Type B pancreatic cell (in vitro differentiated cells): Measurements from ENCODE around the gene FAM204A. TPM values are rescaled to one million over a fixed set of nuclear protein-coding genes. Genes with fewer than 3 reads are reported as not detected.

Source experiments
- DNase-seq: peaks from one replicate; pipeline ENCODE4 v3.0.0; 2021; ENCODE audit warnings: mixed read lengths; ENCODE audit not compliant: unreplicated experiment; ENCODE audit errors: extremely low spot score
- H3K27ac Mint-ChIP-seq: 2 replicates; pipeline ENCODE4 v1.8.0; 2021; ENCODE audit warnings: mild to moderate bottlenecking, mixed read lengths
- H3K27me3 Mint-ChIP-seq: 2 replicates; pipeline ENCODE4 v1.8.0; 2021; ENCODE audit warnings: mixed read lengths
- H3K36me3 Mint-ChIP-seq: 2 replicates; pipeline ENCODE4 v1.8.0; 2021; ENCODE audit warnings: mixed read lengths
- H3K4me1 Mint-ChIP-seq: one replicate; pipeline ENCODE4 v1.8.0; 2021; ENCODE audit warnings: mixed read lengths; ENCODE audit not compliant: unreplicated experiment
- H3K4me3 Mint-ChIP-seq: 2 replicates; pipeline ENCODE4 v1.8.0; 2021; ENCODE audit warnings: mild to moderate bottlenecking, mixed read lengths
- H3K9me3 Mint-ChIP-seq: 2 replicates; pipeline ENCODE4 v1.8.0; 2021; ENCODE audit warnings: mixed read lengths
- total RNA-seq: library from RNA; stranded (reverse); gene quantifications from 2 replicates; pipeline ENCODE4 v1.2.1, GENCODE V29; 2021; ENCODE audit warnings: low replicate concordance
- TF ChIP-seq, protein P1 (sequence below): fragments of 200-600 bp; sonication (generic); conservative IDR thresholded peaks from 2 replicates; pipeline ENCODE4 v1.5.0; 2021; ENCODE audit warnings: antibody characterized with exemption, mild to moderate bottlenecking

The FAM204A gene
- total RNA-seq, 1 donor from 2014 or later: 58.0 TPM

DNA sequence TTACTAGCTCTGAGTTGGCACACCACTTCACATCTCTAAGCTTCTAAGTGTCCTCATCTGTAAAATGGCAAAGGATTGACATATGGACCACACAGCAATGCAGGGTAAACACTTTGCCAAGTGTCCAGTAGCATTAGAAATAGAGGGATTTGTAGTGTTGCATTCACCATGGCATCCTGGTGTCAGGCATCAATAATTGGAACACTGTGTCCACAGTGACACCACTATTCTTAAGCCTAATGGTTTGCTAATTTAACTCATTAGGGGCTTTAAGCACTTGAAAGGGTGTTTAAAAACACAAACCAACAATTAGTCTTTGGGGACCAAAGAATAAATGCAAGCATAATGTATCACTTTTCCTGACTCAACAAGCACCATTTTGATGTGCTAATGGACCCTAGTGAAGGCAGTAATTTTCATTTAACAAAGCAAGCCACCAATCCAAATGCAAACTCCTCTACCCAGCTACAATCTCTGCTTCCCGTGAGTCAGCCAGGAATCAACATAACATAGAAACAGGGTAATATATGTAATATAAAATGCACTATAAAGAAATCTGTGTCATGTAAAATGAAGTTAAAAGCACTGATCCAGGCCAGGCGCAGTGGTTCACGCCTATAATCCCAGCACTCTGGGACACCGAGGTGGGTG is 75.9 kb downstream of the FAM204A start:
- Mint-ChIP-seq H3K4me1 (no peaks in the 10 kb centered on the region), H3K36me3 (no peaks in the 10 kb centered on the region), H3K4me3 (no peak overlapping the region), H3K27me3 (peaks cover 83% of the 10 kb centered on the region), H3K27ac (no peak overlapping the region), H3K9me3 (no peaks in the 10 kb centered on the region)
- no peak for DNase-seq
- TF ChIP-seq, protein P1, sequence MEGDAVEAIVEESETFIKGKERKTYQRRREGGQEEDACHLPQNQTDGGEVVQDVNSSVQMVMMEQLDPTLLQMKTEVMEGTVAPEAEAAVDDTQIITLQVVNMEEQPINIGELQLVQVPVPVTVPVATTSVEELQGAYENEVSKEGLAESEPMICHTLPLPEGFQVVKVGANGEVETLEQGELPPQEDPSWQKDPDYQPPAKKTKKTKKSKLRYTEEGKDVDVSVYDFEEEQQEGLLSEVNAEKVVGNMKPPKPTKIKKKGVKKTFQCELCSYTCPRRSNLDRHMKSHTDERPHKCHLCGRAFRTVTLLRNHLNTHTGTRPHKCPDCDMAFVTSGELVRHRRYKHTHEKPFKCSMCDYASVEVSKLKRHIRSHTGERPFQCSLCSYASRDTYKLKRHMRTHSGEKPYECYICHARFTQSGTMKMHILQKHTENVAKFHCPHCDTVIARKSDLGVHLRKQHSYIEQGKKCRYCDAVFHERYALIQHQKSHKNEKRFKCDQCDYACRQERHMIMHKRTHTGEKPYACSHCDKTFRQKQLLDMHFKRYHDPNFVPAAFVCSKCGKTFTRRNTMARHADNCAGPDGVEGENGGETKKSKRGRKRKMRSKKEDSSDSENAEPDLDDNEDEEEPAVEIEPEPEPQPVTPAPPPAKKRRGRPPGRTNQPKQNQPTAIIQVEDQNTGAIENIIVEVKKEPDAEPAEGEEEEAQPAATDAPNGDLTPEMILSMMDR: no peak

DNA sequence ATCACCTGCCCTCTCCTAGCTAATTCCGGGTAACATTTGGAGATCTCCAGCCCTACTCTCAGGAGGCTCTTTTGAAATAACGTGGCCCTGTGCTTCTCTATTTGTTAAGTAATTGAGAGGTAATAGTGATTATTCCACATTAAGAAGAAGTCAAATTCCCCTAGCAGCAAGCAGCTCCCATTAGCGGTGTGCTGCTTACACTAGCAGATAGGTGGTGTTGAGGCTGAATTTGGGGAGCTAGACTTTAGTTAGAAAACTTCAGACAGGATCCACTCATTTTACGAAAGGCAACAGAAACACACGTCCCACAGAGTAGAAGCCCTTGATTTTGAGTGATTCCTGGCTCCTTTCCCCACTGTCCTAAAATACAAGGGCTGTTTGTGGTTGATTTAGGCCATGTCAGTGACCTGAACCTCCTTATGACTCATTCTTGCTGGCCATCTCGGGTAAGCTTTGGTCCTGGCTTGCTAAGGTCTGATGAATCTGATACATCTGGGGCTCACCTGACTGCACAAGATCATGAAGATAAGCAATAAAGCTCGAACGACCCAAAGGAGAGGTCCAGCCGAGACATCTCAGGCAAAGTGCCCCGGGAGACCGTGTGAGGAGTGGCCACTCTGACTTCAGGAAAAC is 77.2 kb downstream of the FAM204A start:
- DNase-seq: no peak
- H3K9me3 Mint-ChIP-seq: no peaks in the 10 kb centered on the region
- H3K27me3 Mint-ChIP-seq: peaks cover 89% of the 10 kb centered on the region

DNA sequence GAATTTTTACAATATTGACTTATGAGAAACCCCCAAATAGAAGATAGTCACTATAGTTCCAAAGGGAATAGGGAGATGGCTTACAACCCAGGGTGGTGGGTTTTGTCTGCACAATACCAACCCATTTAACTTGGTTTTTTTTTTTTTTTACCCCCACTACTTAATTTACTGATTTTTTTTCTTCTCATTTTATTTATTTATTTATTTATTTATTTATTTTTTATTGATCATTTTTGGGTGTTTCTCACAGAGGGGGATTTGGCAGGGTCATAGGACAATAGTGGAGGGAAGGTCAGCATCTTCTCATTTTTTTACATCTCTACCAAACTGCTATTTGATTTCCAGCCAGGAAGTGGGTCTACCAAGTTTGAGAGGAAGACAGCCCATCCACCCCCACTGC is 77.9 kb downstream of the FAM204A start:
- TF ChIP-seq, protein P1: no peak
- no peak for DNase-seq
- Mint-ChIP-seq H3K4me3 (no peak overlapping the region), H3K27me3 (peaks cover 89% of the 10 kb centered on the region), H3K27ac (no peak overlapping the region), H3K36me3 (no peaks in the 10 kb centered on the region), H3K9me3 (no peaks in the 10 kb centered on the region), H3K4me1 (peaks cover 4% of the 10 kb centered on the region)

More for the DNA sequence above, 77.2 kb downstream of the FAM204A start:
- Mint-ChIP-seq H3K36me3 (no peaks in the 10 kb centered on the region), H3K4me3 (no peak overlapping the region), H3K27ac (no peak overlapping the region), H3K4me1 (no peaks in the 10 kb centered on the region)
- TF ChIP-seq, protein P1: no peak

DNA sequence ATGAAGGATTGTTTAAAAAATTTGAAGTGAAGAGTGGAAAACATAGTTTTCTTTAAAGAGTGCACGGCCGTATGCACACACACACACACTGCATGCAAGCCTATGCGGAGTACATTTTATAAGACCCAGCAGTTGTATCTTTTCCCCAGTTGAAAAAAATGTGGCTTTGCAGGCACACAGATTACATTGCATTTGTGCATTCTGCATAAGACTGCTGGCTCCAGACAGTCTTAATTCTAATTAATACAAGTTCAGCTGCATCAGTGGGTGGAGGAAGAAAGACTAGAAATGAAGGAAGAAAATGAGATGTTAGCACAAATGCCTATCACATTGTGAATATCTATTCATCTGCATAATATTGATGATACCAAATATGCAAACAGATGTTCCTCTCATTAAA is 79.6 kb downstream of the FAM204A start:
- no peak overlapping the region for H3K27ac Mint-ChIP-seq
- H3K36me3 Mint-ChIP-seq: no peaks in the 10 kb centered on the region
- H3K9me3 Mint-ChIP-seq: no peaks in the 10 kb centered on the region
- no peak for DNase-seq
- peaks cover 90% of the 10 kb centered on the region for H3K27me3 Mint-ChIP-seq
- TF ChIP-seq, protein P1: no peak
- H3K4me3 Mint-ChIP-seq: no peak overlapping the region
- peaks cover 15% of the 10 kb centered on the region for H3K4me1 Mint-ChIP-seq

DNA sequence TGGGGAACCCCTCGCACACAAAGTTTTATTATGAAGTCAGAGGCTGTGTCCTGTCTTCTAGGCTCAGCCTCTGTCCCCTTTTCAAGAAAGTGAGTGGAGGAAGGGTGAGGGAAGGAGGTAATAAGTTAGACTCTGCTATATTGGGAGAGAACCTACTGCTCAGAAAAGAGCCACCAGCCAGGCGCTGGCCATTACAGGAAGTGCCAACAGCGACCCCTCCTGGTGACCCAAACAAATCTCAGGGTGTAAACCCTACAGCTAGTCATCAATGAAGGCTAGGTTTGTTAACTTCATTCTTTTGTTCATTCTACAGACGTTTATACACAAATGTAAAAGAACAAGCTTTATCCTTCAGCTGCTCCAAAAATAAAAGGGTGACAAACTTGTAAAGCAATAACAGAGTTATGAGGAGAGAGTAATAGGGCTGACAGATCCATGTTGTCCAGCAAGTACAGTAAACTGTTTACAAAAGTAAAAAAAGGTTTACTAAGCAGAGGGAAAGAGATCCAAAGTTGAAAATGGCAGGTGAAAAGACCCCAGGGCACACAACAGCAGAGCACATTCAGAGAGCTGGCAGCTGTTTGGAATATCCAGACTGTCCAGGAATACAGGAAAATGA is 82.7 kb downstream of the FAM204A start:
- DNase-seq: no peak
- no peak overlapping the region for H3K4me3 Mint-ChIP-seq
- no peaks in the 10 kb centered on the region for H3K36me3 Mint-ChIP-seq
- H3K27me3 Mint-ChIP-seq: peaks cover 88% of the 10 kb centered on the region
- peaks cover 31% of the 10 kb centered on the region for H3K4me1 Mint-ChIP-seq
- no peak overlapping the region for H3K27ac Mint-ChIP-seq
- TF ChIP-seq, protein P1: peak; percentile 89
- no peaks in the 10 kb centered on the region for H3K9me3 Mint-ChIP-seq
